ENCODE results near the gene CSPG5. TPM values are rescaled to one million over a fixed set of nuclear protein-coding genes. Genes with fewer than 3 reads are reported as not detected.

Gene CSPG5
- total RNA-seq, 1 experiment from 2014 or later: 3.8 TPM

- CTCF ChIA-PET: no interaction called here
- H3K9ac ChIP-seq (ENCODE audit: low read length): no peak overlapping the region
- BruUV-seq (replicated peaks): no TSS peak
These were observed 42.3 kb downstream of the CSPG5 start for GRCh38 chr3:47536221-47536891.

More at GRCh38 chr3:47536221-47536891, 42.3 kb downstream of the CSPG5 start:
- Histone ChIP-seq H4K20me1 (ENCODE audit: insufficient read depth) (no peaks in the 10 kb centered on the region), H3K4me1 (ENCODE audit: control insufficient read depth in 1 of 2, insufficient read depth in 2 of 2, low read length in 2 of 2) (no peaks in the 10 kb centered on the region), H3K4me3 (replicated peaks in 1 of 2; ENCODE audit: low read depth in 1 of 2, low read length in 2 of 2) (no peak overlapping the region), H2AFZ (ENCODE audit: low read depth, low read length, poor library complexity, severe bottlenecking) (no peak overlapping the region), H3K79me2 (ENCODE audit: insufficient read depth, low read length) (no peaks in the 10 kb centered on the region), H3K36me3 (ENCODE audit: control insufficient read depth in 1 of 2, insufficient read depth in 2 of 2, low read length in 2 of 2) (no peaks in the 10 kb centered on the region), H3K4me2 (ENCODE audit: low read length) (no peak overlapping the region), H3K27ac (ENCODE audit: low read depth, low read length) (no peak overlapping the region), H3K27me3 (ENCODE audit: insufficient read depth, low read length) (no peaks in the 10 kb centered on the region), H3K9me3 (ENCODE audit: control insufficient read depth in 1 of 2, insufficient read depth in 1 of 2, low read depth in 1 of 2, low read length in 2 of 2) (no peaks in the 10 kb centered on the region), H3K9me2 (ENCODE audit: insufficient read depth) (no peaks in the 10 kb centered on the region)
- intact Hi-C loops (cut with micrococcal nuclease): no loop called here
- ChIA-PET POLR2A (no interaction called here), RAD21 (ENCODE audit: low non-redundant PET in 1 of 2, low total read pairs in 2 of 2, uncharacterized antibody in 2 of 2, unreplicated experiment in 2 of 2) (no interaction called here)
- no peak for DNase-seq (ENCODE audit: low read depth, low spot score)
- no peak for TF ChIP-seq POLR2AphosphoS5 (IDR thresholded peaks at IDR 0.05; ENCODE audit: low read depth, low read length)
- TF ChIP-seq RAD21 (IDR thresholded peaks at IDR 0.05; ENCODE audit: low read depth): no peak
- TF ChIP-seq SIN3A (IDR thresholded peaks at IDR 0.05; ENCODE audit: low read depth): no peak
- TF ChIP-seq JUND (IDR thresholded peaks at IDR 0.05): no peak
- no peak for TF ChIP-seq POLR2A (IDR thresholded peaks at IDR 0.05; ENCODE audit: borderline replicate concordance, extremely low read depth, insufficient read depth, insufficient read length)
- no peak for TF ChIP-seq CEBPB (IDR thresholded peaks at IDR 0.05; ENCODE audit: low read depth)
- no peak for TF ChIP-seq ELF1 (IDR thresholded peaks at IDR 0.05; ENCODE audit: borderline replicate concordance, low read depth)
- TF ChIP-seq TCF7L2 (IDR thresholded peaks at IDR 0.05; ENCODE audit: borderline replicate concordance, extremely low read depth, insufficient read depth, insufficient read length): no peak
- TF ChIP-seq ATF3 (IDR thresholded peaks at IDR 0.05): no peak
- TF ChIP-seq EZH2phosphoT487 (IDR thresholded peaks at IDR 0.05; ENCODE audit: borderline replicate concordance): no peak
- no peak for TF ChIP-seq EGR1 (IDR thresholded peaks at IDR 0.05; ENCODE audit: low read depth)
- TF ChIP-seq YY1 (IDR thresholded peaks at IDR 0.05; ENCODE audit: extremely low read depth, insufficient replicate concordance, low read depth, low read length): no peak
- TF ChIP-seq REST (IDR thresholded peaks at IDR 0.05; ENCODE audit: low read depth): no peak
- no peak for TF ChIP-seq MAX (IDR thresholded peaks at IDR 0.05)
- TF ChIP-seq ZBTB33 (IDR thresholded peaks at IDR 0.05; ENCODE audit: extremely low read depth, insufficient replicate concordance, low read length): no peak
- no peak for TF ChIP-seq FOSL1 (IDR thresholded peaks at IDR 0.05; ENCODE audit: low read depth)
- no peak for ATAC-seq

Measured in HCT116 (cell line).